M059J (cell line): ENCODE measurements around the gene METTL24. TPM values are rescaled to one million over a fixed set of nuclear protein-coding genes. Genes with fewer than 3 reads are reported as not detected.

ENCODE experiments used
- DNase-seq: peaks from one replicate; pipeline ENCODE4 v3.0.0-alpha.2; 2012; ENCODE audit warnings: low read depth
- total RNA-seq: library from RNA; depleted of rRNA; stranded (reverse); fragments of >200 nt; shearing (Covaris generic); gene quantifications from 2 replicates; pipeline ENCODE4 v1.2.3, GENCODE V29; 2014; rRNA removed

Gene METTL24
- total RNA-seq, result not detected in 2 replicates

- no peak for DNase-seq
Observed at GRCh38 chr6:110357664-110358552, at the start of gene METTL24. TSS of gene METTL24 (minus strand) at chr6:110358349. CDS start at chr6:110358272, 77 bp downstream.

GRCh38 chr6:110404607-110405006, 46.5 kb upstream of the METTL24 start:
- DNase-seq, result no peak

GRCh38 chr6:110401585-110402176, 43.5 kb upstream of the METTL24 start:
- no peak for DNase-seq

- no peak for DNase-seq
Observed at GRCh38 chr6:110400208-110400607, 42.1 kb upstream of the METTL24 start.

GRCh38 chr6:110399219-110400071, 41.3 kb upstream of the METTL24 start:
- DNase-seq, result no peak

- DNase-seq, result peak; percentile 43
Observed at GRCh38 chr6:110398778-110399177, 40.6 kb upstream of the METTL24 start.

- DNase-seq, result no peak
Observed at GRCh38 chr6:110395221-110395620, 37.1 kb upstream of the METTL24 start.

GRCh38 chr6:110394409-110394808, 36.3 kb upstream of the METTL24 start:
- DNase-seq, result no peak

GRCh38 chr6:110392727-110393126, 34.6 kb upstream of the METTL24 start:
- DNase-seq, result no peak

GRCh38 chr6:110390404-110390803, 32.3 kb upstream of the METTL24 start:
- peak; percentile 36 for DNase-seq

- DNase-seq, result no peak
Observed at GRCh38 chr6:110389689-110390382, 31.7 kb upstream of the METTL24 start.

- no peak for DNase-seq
Observed at GRCh38 chr6:110387986-110388385, 29.8 kb upstream of the METTL24 start.

GRCh38 chr6:110385458-110385863, 27.3 kb upstream of the METTL24 start:
- DNase-seq, result no peak

- DNase-seq, result no peak
Observed at GRCh38 chr6:110378552-110378951, 20.4 kb upstream of the METTL24 start.

GRCh38 chr6:110369066-110369465, 10.9 kb upstream of the METTL24 start:
- DNase-seq, result no peak

GRCh38 chr6:110368284-110368683, 10.1 kb upstream of the METTL24 start:
- no peak for DNase-seq

GRCh38 chr6:110367825-110368224, 9.7 kb upstream of the METTL24 start:
- no peak for DNase-seq

- no peak for DNase-seq
Observed at GRCh38 chr6:110366975-110367374, 8.8 kb upstream of the METTL24 start.

GRCh38 chr6:110366256-110366655, 8.1 kb upstream of the METTL24 start:
- no peak for DNase-seq

- DNase-seq, result no peak
Observed at GRCh38 chr6:110364364-110365105, 6.4 kb upstream of the METTL24 start.

- no peak for DNase-seq
Observed at GRCh38 chr6:110363748-110364147, 5.6 kb upstream of the METTL24 start.
